Measurements from ENCODE around the gene NPAS1.
A peak's percentile ranks its signal among the peaks of the same experiment; 100 is the strongest.

The NPAS1 gene, protein sequence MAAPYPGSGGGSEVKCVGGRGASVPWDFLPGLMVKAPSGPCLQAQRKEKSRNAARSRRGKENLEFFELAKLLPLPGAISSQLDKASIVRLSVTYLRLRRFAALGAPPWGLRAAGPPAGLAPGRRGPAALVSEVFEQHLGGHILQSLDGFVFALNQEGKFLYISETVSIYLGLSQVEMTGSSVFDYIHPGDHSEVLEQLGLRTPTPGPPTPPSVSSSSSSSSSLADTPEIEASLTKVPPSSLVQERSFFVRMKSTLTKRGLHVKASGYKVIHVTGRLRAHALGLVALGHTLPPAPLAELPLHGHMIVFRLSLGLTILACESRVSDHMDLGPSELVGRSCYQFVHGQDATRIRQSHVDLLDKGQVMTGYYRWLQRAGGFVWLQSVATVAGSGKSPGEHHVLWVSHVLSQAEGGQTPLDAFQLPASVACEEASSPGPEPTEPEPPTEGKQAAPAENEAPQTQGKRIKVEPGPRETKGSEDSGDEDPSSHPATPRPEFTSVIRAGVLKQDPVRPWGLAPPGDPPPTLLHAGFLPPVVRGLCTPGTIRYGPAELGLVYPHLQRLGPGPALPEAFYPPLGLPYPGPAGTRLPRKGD

DNA sequence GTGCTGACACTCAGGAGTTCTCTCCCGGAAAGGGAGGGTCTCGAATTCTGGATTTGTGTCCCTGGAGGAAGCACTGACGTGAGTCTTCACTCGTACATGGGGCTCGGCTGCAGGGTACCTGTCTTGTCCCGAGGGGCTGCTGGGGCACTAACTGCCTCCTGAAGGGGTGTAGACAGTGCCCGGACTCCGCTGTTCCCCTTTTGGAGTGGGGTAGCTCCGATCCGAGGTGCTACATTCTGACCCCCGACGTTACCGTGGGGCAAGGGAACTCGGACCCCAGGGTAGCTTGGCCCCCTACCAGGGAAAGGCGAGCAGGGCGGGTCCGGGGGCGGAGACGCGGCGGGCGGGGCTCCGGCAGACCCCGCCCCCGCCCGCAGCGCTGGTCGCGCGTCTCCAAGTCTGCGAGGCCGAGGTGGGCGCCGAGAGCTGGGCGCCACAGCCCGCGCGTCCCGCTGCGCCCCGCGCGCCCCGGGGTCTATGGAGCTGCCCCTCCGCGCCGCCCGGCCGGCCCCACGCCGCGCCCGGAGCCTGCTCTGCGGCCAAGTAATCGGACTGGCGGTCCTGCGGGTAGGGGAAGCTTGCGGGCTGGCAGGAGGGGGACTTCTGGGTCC is at the start of gene NPAS1:
TSS of gene NPAS1 (plus strand) at position 407 of the 611 bp plus-strand sequence. CDS start 1,211 bp downstream, outside the sequence.
- peaks cover 0 to 28% (median 23%) of the 10 kb centered on the region in 5 donors for H3K4me1 ChIP-seq (ENCODE audit: control insufficient read depth in 5 of 5, insufficient read depth in 5 of 5, low read length in 5 of 5)
- no peaks in the 10 kb centered on the region for H3K36me3 ChIP-seq (ENCODE audit: control insufficient read depth in 5 of 5, insufficient read depth in 5 of 5, low read length in 5 of 5)
- peaks cover 33 to 48% (median 41%) of the 10 kb centered on the region in 5 donors for H3K27me3 ChIP-seq (ENCODE audit: control insufficient read depth in 5 of 5, insufficient read depth in 4 of 5, low read length in 5 of 5)
- H3K9ac ChIP-seq (ENCODE audit: low read length in 5 of 5), result no peak within 1 kb of the TSS
- H3K9me3 ChIP-seq (ENCODE audit: control insufficient read depth in 5 of 5, low read length in 5 of 5), result no peaks in the 10 kb centered on the region
- H3K4me3 ChIP-seq (ENCODE audit: low read depth in 1 of 5, low read length in 5 of 5), result peak within 1 kb of the TSS in 1 of 5 donors; percentile 22
- no peak within 1 kb of the TSS for H3K27ac ChIP-seq (ENCODE audit: low read depth, low read length)

DNA sequence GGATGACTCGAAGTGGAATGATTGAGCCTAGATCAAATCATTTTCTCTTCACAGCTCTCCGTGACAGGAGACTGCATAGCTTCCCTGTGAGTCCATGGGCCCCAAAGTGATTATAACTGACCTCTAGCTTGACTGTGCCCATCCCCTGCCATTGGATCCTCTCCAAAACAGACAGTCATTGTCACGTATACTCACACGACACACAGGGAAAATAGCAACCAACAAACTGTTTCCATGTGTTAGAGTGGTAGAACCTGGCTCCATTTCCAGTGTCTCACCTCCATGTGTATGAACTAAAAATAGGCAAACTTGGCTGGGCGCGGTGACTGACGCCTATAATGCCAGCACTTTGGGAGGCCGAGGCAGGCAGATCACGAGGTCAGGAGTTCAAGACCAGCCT is 48.8 kb upstream of the NPAS1 start:
- H3K9ac ChIP-seq (ENCODE audit: low read length in 5 of 5), result no peak overlapping the region
- no peak overlapping the region for H3K4me3 ChIP-seq (ENCODE audit: low read depth in 1 of 5, low read length in 5 of 5)
- H3K36me3 ChIP-seq (ENCODE audit: control insufficient read depth in 5 of 5, insufficient read depth in 5 of 5, low read length in 5 of 5), result peaks cover 0 to 5% (median 3%) of the 10 kb centered on the region in 5 donors
- no peaks in the 10 kb centered on the region for H3K27me3 ChIP-seq (ENCODE audit: control insufficient read depth in 5 of 5, insufficient read depth in 4 of 5, low read length in 5 of 5)
- H3K9me3 ChIP-seq (ENCODE audit: control insufficient read depth in 5 of 5, low read length in 5 of 5), result no peaks in the 10 kb centered on the region
- no peak overlapping the region for H3K27ac ChIP-seq (ENCODE audit: low read depth, low read length)
- peaks cover 19 to 54% (median 42%) of the 10 kb centered on the region in 5 donors for H3K4me1 ChIP-seq (ENCODE audit: control insufficient read depth in 5 of 5, insufficient read depth in 5 of 5, low read length in 5 of 5)

DNA sequence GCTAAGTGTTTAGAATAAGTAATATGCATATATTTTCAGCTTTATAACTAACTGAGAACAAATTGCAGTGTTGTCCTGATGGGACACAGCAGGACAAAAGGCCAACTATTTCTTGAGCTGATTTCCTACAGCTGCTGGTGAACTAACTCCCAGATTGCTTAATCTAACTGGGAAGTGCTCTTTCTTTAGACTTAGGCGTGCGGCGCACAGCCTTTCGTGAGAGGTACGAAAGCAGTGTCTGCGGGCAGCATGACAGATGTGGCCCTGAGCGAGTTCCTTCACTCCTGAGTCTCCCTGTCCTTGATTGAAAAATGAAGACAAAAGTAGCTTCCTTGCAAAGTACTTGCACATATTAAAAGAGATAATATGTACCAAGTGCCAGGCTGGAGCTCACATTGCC is 47.3 kb upstream of the NPAS1 start:
- peaks cover 0 to 5% (median 3%) of the 10 kb centered on the region in 5 donors for H3K36me3 ChIP-seq (ENCODE audit: control insufficient read depth in 5 of 5, insufficient read depth in 5 of 5, low read length in 5 of 5)
- H3K27ac ChIP-seq (ENCODE audit: low read depth, low read length), result peak overlapping the region; percentile 48
- no peaks in the 10 kb centered on the region for H3K27me3 ChIP-seq (ENCODE audit: control insufficient read depth in 5 of 5, insufficient read depth in 4 of 5, low read length in 5 of 5)
- H3K4me3 ChIP-seq (ENCODE audit: low read depth in 1 of 5, low read length in 5 of 5), result no peak overlapping the region
- H3K9me3 ChIP-seq (ENCODE audit: control insufficient read depth in 5 of 5, low read length in 5 of 5), result no peaks in the 10 kb centered on the region
- H3K4me1 ChIP-seq (ENCODE audit: control insufficient read depth in 5 of 5, insufficient read depth in 5 of 5, low read length in 5 of 5), result peaks cover 25 to 65% (median 53%) of the 10 kb centered on the region in 5 donors
- H3K9ac ChIP-seq (ENCODE audit: low read length in 5 of 5), result peak overlapping the region in 1 of 5 donors; percentile 15

- no peaks in the 10 kb centered on the region for H3K9me3 ChIP-seq (ENCODE audit: control insufficient read depth in 5 of 5, low read length in 5 of 5)
- H3K27me3 ChIP-seq (ENCODE audit: control insufficient read depth in 5 of 5, insufficient read depth in 4 of 5, low read length in 5 of 5), result no peaks in the 10 kb centered on the region
- peaks cover 20 to 74% (median 62%) of the 10 kb centered on the region in 5 donors for H3K4me1 ChIP-seq (ENCODE audit: control insufficient read depth in 5 of 5, insufficient read depth in 5 of 5, low read length in 5 of 5)
- peaks cover 0 to 5% (median 3%) of the 10 kb centered on the region in 5 donors for H3K36me3 ChIP-seq (ENCODE audit: control insufficient read depth in 5 of 5, insufficient read depth in 5 of 5, low read length in 5 of 5)
- no peak overlapping the region for H3K27ac ChIP-seq (ENCODE audit: low read depth, low read length)
- no peak overlapping the region for H3K9ac ChIP-seq (ENCODE audit: low read length in 5 of 5)
- H3K4me3 ChIP-seq (ENCODE audit: low read depth in 1 of 5, low read length in 5 of 5), result no peak overlapping the region
Observed at GRCh38 chr19:46974181-46974580, 45.5 kb upstream of the NPAS1 start.

GRCh38 chr19:46975011-46975924 is 44.4 kb upstream of the NPAS1 start:
- Histone ChIP-seq H3K36me3 (ENCODE audit: control insufficient read depth in 5 of 5, insufficient read depth in 5 of 5, low read length in 5 of 5) (peaks cover 0 to 1% (median 0%) of the 10 kb centered on the region in 5 donors), H3K4me3 (ENCODE audit: low read depth in 1 of 5, low read length in 5 of 5) (no peak overlapping the region), H3K9me3 (ENCODE audit: control insufficient read depth in 5 of 5, low read length in 5 of 5) (no peaks in the 10 kb centered on the region), H3K27ac (ENCODE audit: low read depth, low read length) (peak overlapping the region; percentile 81), H3K9ac (ENCODE audit: low read length in 5 of 5) (peak overlapping the region in 3 of 5 donors; percentile 30 to 39 (median 35)), H3K4me1 (ENCODE audit: control insufficient read depth in 5 of 5, insufficient read depth in 5 of 5, low read length in 5 of 5) (peaks cover 23 to 70% (median 70%) of the 10 kb centered on the region in 5 donors), H3K27me3 (ENCODE audit: control insufficient read depth in 5 of 5, insufficient read depth in 4 of 5, low read length in 5 of 5) (no peaks in the 10 kb centered on the region)

GRCh38 chr19:46975925-46976782 is 43.5 kb upstream of the NPAS1 start:
- Histone ChIP-seq H3K4me3 (ENCODE audit: low read depth in 1 of 5, low read length in 5 of 5) (peak overlapping the region in 3 of 5 donors; percentile 4 to 36 (median 30)), H3K9ac (ENCODE audit: low read length in 5 of 5) (peak overlapping the region in 4 of 5 donors; percentile 2 to 58 (median 36)), H3K27me3 (ENCODE audit: control insufficient read depth in 5 of 5, insufficient read depth in 4 of 5, low read length in 5 of 5) (no peaks in the 10 kb centered on the region), H3K4me1 (ENCODE audit: control insufficient read depth in 5 of 5, insufficient read depth in 5 of 5, low read length in 5 of 5) (peaks cover 23 to 75% (median 72%) of the 10 kb centered on the region in 5 donors), H3K36me3 (ENCODE audit: control insufficient read depth in 5 of 5, insufficient read depth in 5 of 5, low read length in 5 of 5) (no peaks in the 10 kb centered on the region), H3K27ac (ENCODE audit: low read depth, low read length) (peak overlapping the region; percentile 81), H3K9me3 (ENCODE audit: control insufficient read depth in 5 of 5, low read length in 5 of 5) (no peaks in the 10 kb centered on the region)

GRCh38 chr19:46976845-46977320 is 42.8 kb upstream of the NPAS1 start:
- Histone ChIP-seq H3K9ac (ENCODE audit: low read length in 5 of 5) (peak overlapping the region in 4 of 5 donors; percentile 2 to 58 (median 36)), H3K4me1 (ENCODE audit: control insufficient read depth in 5 of 5, insufficient read depth in 5 of 5, low read length in 5 of 5) (peaks cover 23 to 79% (median 78%) of the 10 kb centered on the region in 5 donors), H3K9me3 (ENCODE audit: control insufficient read depth in 5 of 5, low read length in 5 of 5) (no peaks in the 10 kb centered on the region), H3K4me3 (ENCODE audit: low read depth in 1 of 5, low read length in 5 of 5) (peak overlapping the region in 3 of 5 donors; percentile 4 to 36 (median 30)), H3K27ac (ENCODE audit: low read depth, low read length) (peak overlapping the region; percentile 81), H3K27me3 (ENCODE audit: control insufficient read depth in 5 of 5, insufficient read depth in 4 of 5, low read length in 5 of 5) (no peaks in the 10 kb centered on the region), H3K36me3 (ENCODE audit: control insufficient read depth in 5 of 5, insufficient read depth in 5 of 5, low read length in 5 of 5) (no peaks in the 10 kb centered on the region)

DNA sequence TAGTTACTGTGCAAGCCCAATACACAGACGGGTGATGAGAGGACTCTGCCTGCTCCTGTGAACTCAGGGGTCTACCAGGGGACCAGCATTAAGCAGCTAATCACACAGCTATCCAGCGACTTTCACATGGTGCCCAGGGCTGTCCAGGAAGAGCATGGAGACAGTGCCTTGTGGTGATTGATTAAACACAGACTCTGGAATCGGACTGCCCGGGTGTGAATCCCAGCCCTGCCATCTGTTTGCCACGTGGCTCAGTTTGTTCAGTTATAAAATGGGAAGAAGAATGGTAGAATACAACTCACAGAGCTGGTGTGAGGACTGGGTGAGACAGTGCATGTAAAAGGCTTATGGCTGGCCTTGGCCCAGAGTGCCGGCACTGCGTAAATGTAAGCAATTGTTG is 42.1 kb upstream of the NPAS1 start:
- Histone ChIP-seq H3K4me3 (ENCODE audit: low read depth in 1 of 5, low read length in 5 of 5) (no peak overlapping the region), H3K9me3 (ENCODE audit: control insufficient read depth in 5 of 5, low read length in 5 of 5) (no peaks in the 10 kb centered on the region), H3K9ac (ENCODE audit: low read length in 5 of 5) (peak overlapping the region in 2 of 5 donors; percentile 40 to 58), H3K27me3 (ENCODE audit: control insufficient read depth in 5 of 5, insufficient read depth in 4 of 5, low read length in 5 of 5) (no peaks in the 10 kb centered on the region), H3K4me1 (ENCODE audit: control insufficient read depth in 5 of 5, insufficient read depth in 5 of 5, low read length in 5 of 5) (peaks cover 24 to 79% (median 78%) of the 10 kb centered on the region in 5 donors), H3K27ac (ENCODE audit: low read depth, low read length) (peak overlapping the region; percentile 81), H3K36me3 (ENCODE audit: control insufficient read depth in 5 of 5, insufficient read depth in 5 of 5, low read length in 5 of 5) (no peaks in the 10 kb centered on the region)
